Ovary (tissue), 3 donors: ENCODE data around the gene PPIL6.

Experiments
- EP300 ChIP-seq: sonication (generic); formaldehyde crosslinking; IDR thresholded peaks from one replicate; pipeline ENCODE4 v1.6.1; 2017; ENCODE audit warnings: antibody characterized with exemption
- POLR2A ChIP-seq: fragments of 450-650 bp; IDR thresholded peaks from one replicate; pipeline ENCODE4 v1.6.1; 2017; ENCODE audit warnings: antibody characterized with exemption, mild to moderate bottlenecking, moderate library complexity
- TF ChIP-seq, protein P1 (sequence below), 3 donors: fragments of 450-650 bp in 2 of 3; fragments of 200-600 bp in 1 of 3; IDR thresholded peaks; one replicate each; pipeline versions ENCODE4 v1.5.1 to v1.8.0; 2016 to 2022; ENCODE audit warnings: antibody characterized with exemption in 3 of 3, mild to moderate bottlenecking in 1 of 3
- donor health status: DM: no; HTN: no; CAD: no.

DNA sequence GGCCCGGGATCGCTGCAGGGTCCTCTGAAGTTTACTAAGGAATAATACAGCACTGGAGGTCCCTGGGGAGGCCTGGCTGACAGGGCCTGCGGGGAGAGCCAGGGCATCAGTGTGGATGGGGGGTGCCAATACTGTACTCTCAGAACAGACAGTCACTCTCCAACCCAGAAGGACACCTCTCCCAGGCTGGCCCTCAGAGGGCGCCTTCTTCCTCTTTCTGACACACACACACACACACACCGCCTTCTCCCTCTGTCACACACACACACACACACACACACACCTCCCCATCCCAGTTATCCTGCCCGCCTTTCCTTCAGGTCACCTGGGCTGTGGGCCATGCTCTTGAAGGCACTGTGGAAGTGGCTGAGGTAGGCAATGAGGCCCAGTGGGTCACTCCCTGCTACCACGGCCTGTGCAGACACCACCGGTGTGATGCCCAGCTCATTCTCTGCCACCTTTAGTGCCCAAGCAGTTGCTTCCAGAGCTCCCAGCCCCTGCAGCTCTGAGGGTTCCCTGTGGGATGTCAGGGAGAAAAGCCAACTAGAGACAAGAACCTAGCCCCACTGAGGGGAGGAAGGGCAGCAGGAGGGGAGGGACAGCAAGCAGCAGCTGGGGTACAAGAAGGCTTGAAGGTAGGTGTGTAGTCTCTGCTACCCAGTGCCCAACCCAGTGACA lies 7.6 kb upstream of the PPIL6 start:
- TF ChIP-seq, protein P1, sequence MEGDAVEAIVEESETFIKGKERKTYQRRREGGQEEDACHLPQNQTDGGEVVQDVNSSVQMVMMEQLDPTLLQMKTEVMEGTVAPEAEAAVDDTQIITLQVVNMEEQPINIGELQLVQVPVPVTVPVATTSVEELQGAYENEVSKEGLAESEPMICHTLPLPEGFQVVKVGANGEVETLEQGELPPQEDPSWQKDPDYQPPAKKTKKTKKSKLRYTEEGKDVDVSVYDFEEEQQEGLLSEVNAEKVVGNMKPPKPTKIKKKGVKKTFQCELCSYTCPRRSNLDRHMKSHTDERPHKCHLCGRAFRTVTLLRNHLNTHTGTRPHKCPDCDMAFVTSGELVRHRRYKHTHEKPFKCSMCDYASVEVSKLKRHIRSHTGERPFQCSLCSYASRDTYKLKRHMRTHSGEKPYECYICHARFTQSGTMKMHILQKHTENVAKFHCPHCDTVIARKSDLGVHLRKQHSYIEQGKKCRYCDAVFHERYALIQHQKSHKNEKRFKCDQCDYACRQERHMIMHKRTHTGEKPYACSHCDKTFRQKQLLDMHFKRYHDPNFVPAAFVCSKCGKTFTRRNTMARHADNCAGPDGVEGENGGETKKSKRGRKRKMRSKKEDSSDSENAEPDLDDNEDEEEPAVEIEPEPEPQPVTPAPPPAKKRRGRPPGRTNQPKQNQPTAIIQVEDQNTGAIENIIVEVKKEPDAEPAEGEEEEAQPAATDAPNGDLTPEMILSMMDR (IDR thresholded peaks at IDR 0.05) = no peak
- TF ChIP-seq POLR2A (no peak), EP300 (no peak)
